HG02798 (cell line): ENCODE measurements around the gene ADAM10.
"Not testable (repeated sequence)": the region's sequence is repeated elsewhere in the genome, so short reads cannot be mapped to it uniquely, and the experiment has no call there.

Experiments
- ATAC-seq: cut with Tn5 transposase; IDR thresholded peaks from one replicate; pipeline ENCODE4 v1.9.1; 2021; ENCODE audit warnings: mild to moderate bottlenecking; ENCODE audit not compliant: unreplicated experiment, poor library complexity

The ADAM10 gene

GRCh38 chr15:58622877-58623276, 126.6 kb downstream of the ADAM10 start:
- ATAC-seq, result no peak

- ATAC-seq, result not testable (repeated sequence)
Observed at GRCh38 chr15:58620268-58620667, 129.2 kb downstream of the ADAM10 start.

GRCh38 chr15:58616171-58616570, 133.3 kb downstream of the ADAM10 start:
- ATAC-seq, result no peak

- ATAC-seq, result no peak
Observed at GRCh38 chr15:58611731-58612676, 137.5 kb downstream of the ADAM10 start.

- ATAC-seq, result no peak
Observed at GRCh38 chr15:58608711-58609110, 140.8 kb downstream of the ADAM10 start.

- no peak for ATAC-seq
Observed at GRCh38 chr15:58608129-58608590, 141.3 kb downstream of the ADAM10 start.

GRCh38 chr15:58606577-58607080, 142.9 kb downstream of the ADAM10 start:
- no peak for ATAC-seq

- ATAC-seq, result no peak
Observed at GRCh38 chr15:58605931-58606530, 143.5 kb downstream of the ADAM10 start.

GRCh38 chr15:58604455-58604923, 145.0 kb downstream of the ADAM10 start:
- no peak for ATAC-seq

- ATAC-seq, result not testable (repeated sequence)
Observed at GRCh38 chr15:58603927-58604326, 145.6 kb downstream of the ADAM10 start.

GRCh38 chr15:58602823-58603222, 146.7 kb downstream of the ADAM10 start:
- ATAC-seq, result no peak

- no peak for ATAC-seq
Observed at GRCh38 chr15:58598829-58599210, 150.7 kb downstream of the ADAM10 start.

GRCh38 chr15:58597943-58598828, 151.3 kb downstream of the ADAM10 start:
- no peak for ATAC-seq

GRCh38 chr15:58595516-58596263, 153.8 kb downstream of the ADAM10 start:
- no peak for ATAC-seq

GRCh38 chr15:58594898-58595297, 154.6 kb downstream of the ADAM10 start:
- no peak for ATAC-seq

GRCh38 chr15:58593870-58594269, 155.6 kb downstream of the ADAM10 start:
- no peak for ATAC-seq

GRCh38 chr15:58590926-58591325, 158.6 kb downstream of the ADAM10 start:
- ATAC-seq, result no peak

- no peak for ATAC-seq
Observed at GRCh38 chr15:58590236-58590635, 159.3 kb downstream of the ADAM10 start.

GRCh38 chr15:58589047-58589446, 160.5 kb downstream of the ADAM10 start:
- ATAC-seq, result no peak

- ATAC-seq, result no peak
Observed at GRCh38 chr15:58588096-58588495, 161.4 kb downstream of the ADAM10 start.
